ENCODE data around the gene CORO6.

The CORO6 gene

GRCh38 chr17:29572691-29573557, 49.8 kb downstream of the CORO6 start:
- Histone ChIP-seq H3K27me3 (ENCODE audit: low read depth) (no peaks in the 10 kb centered on the region), H3K36me3 (replicated peaks) (peaks cover 52% of the 10 kb centered on the region), H3K4me1 (no peaks in the 10 kb centered on the region), H3K9me3 (no peaks in the 10 kb centered on the region), H3K4me3 (no peak overlapping the region)
- in situ Hi-C loops (cut with MboI; ENCODE audit: low sequenced_read_pairs), result no loop called here
- DNase-seq (ENCODE audit: low spot score in 2 of 2), result peak in 1 of 2 experiments; percentile 22

GRCh38 chr17:29571883-29572681, 50.6 kb downstream of the CORO6 start:
- no peak overlapping the region for H3K4me3 ChIP-seq

GRCh38 chr17:29571486-29571882, 51.2 kb downstream of the CORO6 start:
- H3K36me3 ChIP-seq (replicated peaks), result peaks cover 37% of the 10 kb centered on the region
- in situ Hi-C loops (cut with MboI; ENCODE audit: low sequenced_read_pairs), result no loop called here
- no peaks in the 10 kb centered on the region for H3K4me1 ChIP-seq
- DNase-seq (ENCODE audit: low spot score in 2 of 2), result peak in 1 of 2 experiments; percentile 8
- no peaks in the 10 kb centered on the region for H3K9me3 ChIP-seq
- no peaks in the 10 kb centered on the region for H3K27me3 ChIP-seq (ENCODE audit: low read depth)
- no peak overlapping the region for H3K4me3 ChIP-seq

More at GRCh38 chr17:29571883-29572681, 50.6 kb downstream of the CORO6 start:
- Histone ChIP-seq H3K4me1 (no peaks in the 10 kb centered on the region), H3K36me3 (replicated peaks) (peaks cover 43% of the 10 kb centered on the region), H3K27me3 (ENCODE audit: low read depth) (no peaks in the 10 kb centered on the region), H3K9me3 (no peaks in the 10 kb centered on the region)
- peak in 1 of 2 experiments; percentile 9 for DNase-seq (ENCODE audit: low spot score in 2 of 2)
- in situ Hi-C loops (cut with MboI; ENCODE audit: low sequenced_read_pairs), result no loop called here

GRCh38 chr17:29570521-29570920, 52.2 kb downstream of the CORO6 start:
- DNase-seq (ENCODE audit: low spot score in 2 of 2), result no peak
- in situ Hi-C loops (cut with MboI; ENCODE audit: low sequenced_read_pairs), result no loop called here
- no peak overlapping the region for H3K4me3 ChIP-seq
- no peaks in the 10 kb centered on the region for H3K27me3 ChIP-seq (ENCODE audit: low read depth)
- H3K9me3 ChIP-seq, result no peaks in the 10 kb centered on the region
- H3K36me3 ChIP-seq (replicated peaks), result peaks cover 28% of the 10 kb centered on the region
- H3K4me1 ChIP-seq, result peaks cover 1% of the 10 kb centered on the region

- H3K4me1 ChIP-seq, result peaks cover 9% of the 10 kb centered on the region
- peak in 1 of 2 experiments; percentile 11 for DNase-seq (ENCODE audit: low spot score in 2 of 2)
- peak overlapping the region; percentile 56 for H3K4me3 ChIP-seq
- H3K36me3 ChIP-seq (replicated peaks), result peaks cover 20% of the 10 kb centered on the region
- in situ Hi-C loops (cut with MboI; ENCODE audit: low sequenced_read_pairs), result loop anchor here (5.0 kb wide), 1 partner anchor 48 kb away; no protein-coding TSS in a partner anchor
- no peaks in the 10 kb centered on the region for H3K27me3 ChIP-seq (ENCODE audit: low read depth)
- no peaks in the 10 kb centered on the region for H3K9me3 ChIP-seq
Measured at GRCh38 chr17:29569245-29569950, 53.3 kb downstream of the CORO6 start.

GRCh38 chr17:29568331-29569244, 54.1 kb downstream of the CORO6 start, which contains the start of gene TP53I13:
Gene TP53I13 (plus strand): TSS chr17:29568701. CDS start chr17:29568759, 58 bp downstream.
- Histone ChIP-seq H3K27me3 (ENCODE audit: low read depth) (no peaks in the 10 kb centered on the region), H3K4me3 (peak within 1 kb of the TSS; percentile 56), H3K36me3 (replicated peaks) (peaks cover 19% of the 10 kb centered on the region), H3K4me1 (peaks cover 12% of the 10 kb centered on the region), H3K9me3 (no peaks in the 10 kb centered on the region)
- DNase-seq (ENCODE audit: low spot score in 2 of 2), result peak; percentile 82 to 96
- in situ Hi-C loops (cut with MboI; ENCODE audit: low sequenced_read_pairs), result loop anchor here (5.0 kb wide), 1 partner anchor 49 kb away; no protein-coding TSS in a partner anchor

- H3K27me3 ChIP-seq (ENCODE audit: low read depth), result no peaks in the 10 kb centered on the region
- H3K36me3 ChIP-seq (replicated peaks), result peaks cover 15% of the 10 kb centered on the region
- peak overlapping the region; percentile 56 for H3K4me3 ChIP-seq
- in situ Hi-C loops (cut with MboI; ENCODE audit: low sequenced_read_pairs), result loop anchor here (5.0 kb wide), 1 partner anchor 50 kb away; no protein-coding TSS in a partner anchor
- peak; percentile 63 to 85 for DNase-seq (ENCODE audit: low spot score in 2 of 2)
- H3K9me3 ChIP-seq, result no peaks in the 10 kb centered on the region
- peaks cover 12% of the 10 kb centered on the region for H3K4me1 ChIP-seq
Measured at GRCh38 chr17:29567554-29568330, 55.0 kb downstream of the CORO6 start.

- no peaks in the 10 kb centered on the region for H3K27me3 ChIP-seq (ENCODE audit: low read depth)
- no peak for DNase-seq (ENCODE audit: low spot score in 2 of 2)
- in situ Hi-C loops (cut with MboI; ENCODE audit: low sequenced_read_pairs), result loop anchor here (5.0 kb wide), 1 partner anchor 50 kb away; no protein-coding TSS in a partner anchor
- H3K4me3 ChIP-seq, result peak overlapping the region; percentile 56
- H3K9me3 ChIP-seq, result no peaks in the 10 kb centered on the region
- peaks cover 18% of the 10 kb centered on the region for H3K36me3 ChIP-seq (replicated peaks)
- peaks cover 12% of the 10 kb centered on the region for H3K4me1 ChIP-seq
Measured at GRCh38 chr17:29567304-29567553, 55.5 kb downstream of the CORO6 start.

GRCh38 chr17:29566473-29567303, 56.0 kb downstream of the CORO6 start, which contains the start of gene ABHD15:
Gene ABHD15 (minus strand): TSS chr17:29567037. CDS start chr17:29566966, 71 bp downstream.
- H3K27me3 ChIP-seq (ENCODE audit: low read depth), result no peaks in the 10 kb centered on the region
- peak; percentile 45 to 72 for DNase-seq (ENCODE audit: low spot score in 2 of 2)
- H3K4me3 ChIP-seq, result peak within 1 kb of the TSS; percentile 56
- H3K9me3 ChIP-seq, result no peaks in the 10 kb centered on the region
- in situ Hi-C loops (cut with MboI; ENCODE audit: low sequenced_read_pairs), result loop anchor here (5.0 kb wide), 1 partner anchor 51 kb away; no protein-coding TSS in a partner anchor
- peaks cover 15% of the 10 kb centered on the region for H3K36me3 ChIP-seq (replicated peaks)
- H3K4me1 ChIP-seq, result peaks cover 12% of the 10 kb centered on the region

GRCh38 chr17:29565643-29566472, 56.9 kb downstream of the CORO6 start:
- Histone ChIP-seq H3K36me3 (replicated peaks) (peaks cover 22% of the 10 kb centered on the region), H3K4me1 (peaks cover 12% of the 10 kb centered on the region), H3K4me3 (peak overlapping the region; percentile 56), H3K9me3 (no peaks in the 10 kb centered on the region), H3K27me3 (ENCODE audit: low read depth) (no peaks in the 10 kb centered on the region)
- in situ Hi-C loops (cut with MboI; ENCODE audit: low sequenced_read_pairs), result loop anchor here (5.0 kb wide), 1 partner anchor 51 kb away; no protein-coding TSS in a partner anchor
- peak in 1 of 2 experiments; percentile 75 for DNase-seq (ENCODE audit: low spot score in 2 of 2)

Data from HAP-1 (cell line).